GM19395 (cell line): ENCODE results near the gene ERMAP.

Experiments used
- ATAC-seq: cut with Tn5 transposase; IDR thresholded peaks from one replicate; pipeline ENCODE4 v1.9.1; 2021; ENCODE audit warnings: mild to moderate bottlenecking, moderate library complexity; ENCODE audit not compliant: unreplicated experiment

The ERMAP gene, protein sequence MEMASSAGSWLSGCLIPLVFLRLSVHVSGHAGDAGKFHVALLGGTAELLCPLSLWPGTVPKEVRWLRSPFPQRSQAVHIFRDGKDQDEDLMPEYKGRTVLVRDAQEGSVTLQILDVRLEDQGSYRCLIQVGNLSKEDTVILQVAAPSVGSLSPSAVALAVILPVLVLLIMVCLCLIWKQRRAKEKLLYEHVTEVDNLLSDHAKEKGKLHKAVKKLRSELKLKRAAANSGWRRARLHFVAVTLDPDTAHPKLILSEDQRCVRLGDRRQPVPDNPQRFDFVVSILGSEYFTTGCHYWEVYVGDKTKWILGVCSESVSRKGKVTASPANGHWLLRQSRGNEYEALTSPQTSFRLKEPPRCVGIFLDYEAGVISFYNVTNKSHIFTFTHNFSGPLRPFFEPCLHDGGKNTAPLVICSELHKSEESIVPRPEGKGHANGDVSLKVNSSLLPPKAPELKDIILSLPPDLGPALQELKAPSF

DNA sequence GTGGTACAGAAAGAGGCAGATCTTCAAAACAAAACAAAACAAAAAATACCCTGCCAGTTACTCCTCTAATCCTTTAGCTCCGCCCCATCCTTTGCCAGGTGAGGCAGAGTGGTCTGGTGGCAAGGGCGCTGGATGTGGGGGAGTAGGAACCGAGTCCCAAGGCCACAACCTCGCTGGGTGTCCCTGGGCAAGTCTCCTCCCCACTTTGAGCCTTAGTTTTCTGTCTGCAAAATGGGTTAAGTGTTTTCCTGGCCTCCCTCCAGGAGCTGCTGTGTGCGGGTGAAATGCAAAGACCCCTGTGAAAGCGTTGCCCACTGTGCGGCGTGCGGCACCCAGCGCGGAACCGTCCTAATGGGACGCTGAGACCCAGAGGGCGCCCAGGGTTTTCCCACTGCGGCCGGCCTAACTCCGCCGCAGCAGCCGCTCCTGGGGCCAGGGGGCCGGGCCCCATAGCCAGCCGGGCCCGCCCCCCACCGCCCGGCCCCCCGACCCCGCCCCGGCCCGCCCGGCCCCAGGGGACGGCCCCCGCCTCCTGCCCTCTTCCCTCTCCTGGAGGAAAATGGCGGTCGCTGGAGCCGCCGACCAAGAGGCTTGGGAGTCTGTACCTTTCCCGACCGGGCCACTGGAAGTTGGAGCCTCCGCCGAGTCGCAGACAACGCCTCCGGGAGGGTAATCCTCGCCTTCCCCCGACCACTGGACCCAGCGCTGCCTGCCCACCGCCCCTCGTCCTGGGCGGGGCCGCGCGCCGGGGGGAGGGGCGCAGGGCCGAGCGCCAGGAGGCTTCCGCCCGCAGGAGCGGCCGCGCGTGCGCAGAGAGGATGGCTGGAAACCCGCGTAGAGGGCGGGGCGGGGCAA is at the start of gene ERMAP, which contains the start of gene SVBP:
Gene ERMAP, plus strand, starts transcription at position 538 of the 855 bp plus-strand sequence. CDS start 13,327 bp downstream, outside the sequence.
Gene SVBP, minus strand, starts transcription at position 813 of the 855 bp plus-strand sequence. CDS start 853 bp downstream, outside the sequence.
- ATAC-seq = peak; percentile 80

DNA sequence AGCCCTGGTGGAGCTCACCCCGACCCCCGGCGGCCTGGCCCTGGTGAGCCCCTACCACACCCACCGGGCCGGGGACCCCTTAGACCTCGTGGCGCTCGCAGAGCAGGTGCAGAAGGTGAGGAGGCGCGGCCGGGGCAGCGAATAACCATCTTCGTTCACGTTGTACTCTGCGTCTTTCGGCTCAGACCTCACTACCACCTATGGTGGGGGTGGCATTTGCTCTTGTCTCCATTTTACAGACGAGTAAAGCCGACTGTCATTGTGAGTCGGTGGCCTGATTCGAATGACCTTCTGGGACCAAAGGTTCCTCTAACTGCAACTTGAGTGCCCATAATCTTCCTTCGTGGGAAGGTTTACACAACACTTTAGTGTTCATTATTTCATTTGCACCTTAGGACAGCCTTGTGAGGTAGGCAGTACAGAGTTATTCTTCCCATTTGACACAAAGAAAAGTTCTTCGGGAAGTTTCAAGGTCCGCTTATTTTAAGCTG is 49.4 kb upstream of the ERMAP start:
- peak; percentile 32 for ATAC-seq

DNA sequence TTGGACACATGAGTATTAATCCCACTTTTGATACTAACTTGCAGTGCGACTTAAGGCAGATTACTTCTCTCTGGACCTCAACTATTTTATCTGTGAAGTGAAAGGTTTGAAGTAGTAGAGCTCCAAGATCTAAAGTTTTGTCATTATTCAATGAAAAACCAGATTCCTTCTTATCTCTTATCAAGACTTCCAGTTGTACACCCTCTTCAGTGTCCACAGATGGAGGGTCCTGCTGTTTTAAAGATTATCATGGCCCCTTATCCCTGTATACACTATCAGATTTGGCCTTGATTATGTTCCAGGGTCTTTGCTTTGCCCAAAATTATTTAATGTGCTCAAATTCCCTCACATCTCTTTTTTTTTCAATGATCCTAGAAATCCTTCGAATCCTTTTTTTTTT is 48.8 kb upstream of the ERMAP start:
- no peak for ATAC-seq

DNA sequence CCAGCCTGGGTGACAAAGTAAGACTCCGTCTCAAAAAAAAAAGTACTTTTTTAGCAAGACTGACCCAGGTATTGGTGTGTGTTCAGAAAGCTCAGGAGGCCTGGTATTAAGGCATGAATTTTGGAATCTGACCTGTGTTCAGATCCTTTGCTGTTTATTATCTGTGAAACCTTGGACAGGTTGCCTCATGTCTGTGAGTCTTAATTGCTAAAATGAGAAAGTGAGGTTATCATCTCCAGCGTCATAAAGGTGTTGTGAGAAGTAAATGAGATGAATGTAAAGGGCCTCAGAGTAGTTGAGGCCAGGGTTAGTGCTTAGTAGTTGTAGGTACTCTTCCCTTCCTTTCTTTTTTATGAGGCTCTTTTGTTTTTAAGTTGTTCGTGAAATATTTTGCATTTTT is 47.1 kb upstream of the ERMAP start:
- no peak for ATAC-seq

DNA sequence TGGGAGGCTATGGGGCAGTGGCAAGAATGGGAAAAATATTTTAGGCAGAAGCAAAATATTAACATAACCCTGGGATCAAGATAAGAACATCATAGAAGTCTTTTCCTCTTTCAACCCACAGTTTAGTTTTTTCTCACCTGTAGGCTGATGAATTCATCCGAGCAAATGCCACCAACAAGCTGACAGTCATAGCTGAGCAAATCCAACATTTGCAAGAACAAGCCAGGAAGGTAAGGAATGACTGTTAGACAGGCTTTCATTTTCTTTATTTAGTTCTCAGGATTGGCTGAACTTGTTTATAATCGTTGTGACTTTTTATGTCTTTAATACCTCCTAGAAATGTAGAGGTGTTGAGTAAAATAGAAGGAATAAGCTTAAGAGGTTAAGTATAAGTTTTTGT is 43.5 kb upstream of the ERMAP start:
- ATAC-seq = no peak

DNA sequence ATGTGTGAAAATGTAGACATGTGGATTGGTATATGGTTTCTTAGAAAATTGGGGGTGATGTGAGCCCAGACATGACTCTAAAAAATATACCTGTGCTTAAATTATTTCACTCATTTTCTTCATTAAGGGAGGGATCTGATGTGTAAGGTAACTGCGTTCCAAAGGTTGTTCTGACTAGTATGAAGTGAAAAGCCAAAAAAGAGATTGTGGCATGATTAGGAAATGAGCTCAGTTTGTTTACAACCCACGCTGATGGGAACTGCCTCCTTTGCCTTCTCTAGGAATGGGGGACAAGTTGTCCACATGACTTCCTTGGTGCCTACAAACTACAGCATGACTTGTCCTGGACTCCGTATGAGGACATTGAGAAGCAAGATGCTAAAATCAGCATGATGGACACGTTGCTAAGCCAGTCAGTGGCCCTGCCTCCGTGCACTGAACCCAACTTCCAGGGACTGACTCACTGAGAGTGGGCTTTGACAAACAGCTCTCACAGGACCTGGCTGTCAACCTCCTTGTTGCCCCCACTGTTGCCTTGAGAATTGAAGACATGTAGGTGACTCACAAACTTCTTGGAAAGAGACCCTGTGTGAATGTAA is 41.9 kb upstream of the ERMAP start:
- no peak for ATAC-seq

DNA sequence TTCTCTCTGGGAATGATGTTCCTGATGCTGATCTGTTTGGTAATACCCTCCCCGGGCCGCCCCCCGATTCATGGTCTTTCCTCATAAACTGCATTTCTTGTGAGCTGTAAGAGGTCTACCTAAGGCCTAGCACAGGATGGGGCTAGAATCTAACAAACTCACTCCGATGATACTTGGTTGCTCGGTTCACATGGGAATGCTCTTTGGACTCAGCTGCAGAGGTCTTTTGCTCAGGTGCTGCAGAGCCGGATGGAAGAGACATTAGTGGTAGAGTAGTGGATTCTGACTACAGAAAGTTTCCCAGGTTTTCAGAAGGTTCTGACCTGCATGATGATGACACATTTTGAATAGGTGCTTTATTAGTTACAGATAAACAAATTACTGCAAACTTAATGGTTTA is 40.4 kb upstream of the ERMAP start:
- ATAC-seq = no peak

DNA sequence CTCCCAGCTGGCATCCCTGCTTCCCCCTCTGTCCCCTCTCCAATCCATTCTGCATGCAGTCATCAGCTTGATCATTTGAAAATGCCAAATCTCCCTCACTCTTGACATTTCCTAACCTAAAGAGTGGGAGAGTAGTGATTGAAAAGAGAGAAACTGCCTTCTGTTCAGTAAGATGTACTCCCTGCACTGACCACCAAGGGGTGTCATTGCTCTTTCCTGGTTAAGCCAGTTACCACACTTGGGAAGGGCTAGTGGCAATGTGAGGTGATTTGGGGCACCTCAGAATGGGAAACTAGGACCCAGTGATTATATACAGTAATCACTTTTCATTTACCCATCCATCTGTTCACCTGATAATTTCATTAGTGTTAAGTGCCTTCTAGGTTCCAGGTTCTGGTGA is 39.1 kb upstream of the ERMAP start:
- no peak for ATAC-seq

DNA sequence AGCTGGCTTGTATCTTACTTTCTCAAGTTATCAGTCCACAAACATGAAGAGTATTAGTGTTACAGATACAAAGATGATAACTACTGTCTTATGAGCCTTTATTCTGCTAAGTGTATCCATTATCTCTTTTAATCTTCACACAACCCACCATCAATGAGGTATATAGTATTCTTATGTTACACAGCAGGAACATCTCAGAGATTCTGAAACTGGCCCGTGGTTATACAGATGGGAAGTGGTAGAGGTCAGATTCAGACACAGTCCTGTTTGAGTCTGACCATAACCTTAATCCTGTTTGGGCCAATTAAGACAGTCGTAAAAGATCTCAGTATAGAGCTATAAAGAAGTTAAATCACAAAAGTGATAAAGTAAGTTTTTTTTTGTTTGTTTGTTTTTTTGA is 37.2 kb upstream of the ERMAP start:
- no peak for ATAC-seq

DNA sequence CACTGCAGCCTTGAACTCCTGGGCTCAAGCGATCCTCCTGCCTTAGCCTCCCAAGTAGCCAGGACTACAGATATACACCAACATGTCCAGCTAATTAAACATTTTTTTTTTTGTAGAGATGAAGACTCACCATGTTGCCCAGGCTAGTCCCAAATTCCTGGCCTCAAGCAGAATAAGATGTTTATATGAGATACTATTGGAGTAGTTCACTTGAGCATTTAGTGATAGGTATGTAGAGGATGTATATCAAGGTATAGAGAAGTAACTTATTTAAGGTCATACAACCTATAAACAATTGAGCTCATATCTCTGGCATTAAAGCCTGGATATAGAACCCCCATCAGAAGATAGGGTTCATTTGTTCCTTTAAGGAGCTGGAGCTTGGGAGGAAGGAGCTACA is 36.7 kb upstream of the ERMAP start:
- no peak for ATAC-seq

DNA sequence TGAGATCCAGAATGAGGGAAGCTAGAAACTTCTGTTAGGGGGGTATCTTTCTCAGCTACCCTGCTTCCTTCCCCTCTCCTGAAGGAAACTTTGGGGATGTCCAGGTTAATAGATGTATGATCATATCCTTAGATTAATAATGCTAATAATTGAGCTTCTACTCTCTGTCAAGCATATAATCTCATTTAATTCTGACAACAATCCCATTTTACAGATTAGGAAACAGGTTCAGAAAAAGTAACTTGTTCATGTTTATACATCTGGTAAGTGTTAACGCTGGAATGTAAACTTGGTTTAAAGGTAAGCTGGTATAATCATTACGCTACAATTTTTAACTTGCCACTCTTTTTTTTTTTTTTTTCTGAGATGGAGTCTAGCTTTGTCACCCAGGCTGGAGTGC is 33.8 kb upstream of the ERMAP start:
- no peak for ATAC-seq

DNA sequence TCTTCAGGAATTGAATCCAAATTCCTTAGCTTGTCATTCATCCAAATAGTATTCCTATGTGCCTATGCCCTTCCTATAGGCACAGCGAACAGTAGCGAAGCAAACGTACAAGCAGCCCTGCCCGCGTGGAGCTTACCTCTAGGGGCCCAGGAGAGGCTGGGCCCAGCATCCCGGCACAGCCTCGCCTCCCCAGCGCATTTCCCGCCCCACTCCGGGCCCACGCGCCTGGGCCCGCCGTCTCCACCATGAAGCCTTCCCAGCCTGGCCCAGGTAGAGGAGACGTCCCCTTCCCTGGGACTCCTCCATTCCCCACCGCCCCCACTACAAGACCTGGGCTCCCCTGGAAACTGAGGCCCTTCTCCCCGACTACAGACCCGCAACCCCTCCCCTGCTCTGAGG is 32.4 kb upstream of the ERMAP start:
- ATAC-seq = no peak

DNA sequence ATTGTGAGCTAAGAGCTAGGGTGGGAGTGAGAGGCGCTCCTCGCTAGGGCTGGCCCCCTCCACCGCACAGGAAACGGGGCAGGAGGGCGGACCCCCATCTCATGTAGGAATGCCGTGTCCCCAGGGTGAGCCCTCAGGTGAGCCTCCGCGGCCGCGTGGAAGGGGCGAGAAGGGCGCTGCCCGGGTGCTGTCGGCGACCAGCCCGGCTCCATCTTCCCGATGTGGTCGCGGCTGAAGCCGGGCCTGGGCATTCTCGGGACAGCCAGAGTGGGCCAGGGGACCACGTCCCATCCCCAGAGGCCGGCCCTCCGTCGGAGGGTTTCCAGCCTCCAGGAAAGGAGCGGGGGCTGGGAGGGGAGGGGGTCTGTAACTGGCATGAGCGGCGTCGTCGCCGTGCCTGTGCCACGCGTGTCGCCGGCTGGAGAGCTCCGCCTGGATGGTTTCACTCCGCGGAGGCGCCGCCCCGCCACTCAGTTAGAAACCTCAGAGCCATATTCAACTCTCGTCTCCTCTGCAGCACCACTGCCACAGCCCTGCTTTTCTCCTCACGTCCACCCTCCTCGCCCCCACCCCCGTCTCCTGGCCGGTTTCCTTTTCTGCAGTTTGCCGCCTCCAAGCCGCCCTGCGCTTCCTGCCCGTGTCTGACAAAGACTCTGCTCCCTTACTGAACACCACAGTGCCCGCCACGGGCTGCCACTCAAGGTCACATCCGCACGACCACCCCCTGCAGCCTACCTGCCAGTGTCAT is 31.8 kb upstream of the ERMAP start, which contains the start of gene TMEM269:
Gene TMEM269, plus strand, starts transcription at position 46 of the 748 bp plus-strand sequence. CDS start 4,903 bp downstream, outside the sequence.
- ATAC-seq = no peak

DNA sequence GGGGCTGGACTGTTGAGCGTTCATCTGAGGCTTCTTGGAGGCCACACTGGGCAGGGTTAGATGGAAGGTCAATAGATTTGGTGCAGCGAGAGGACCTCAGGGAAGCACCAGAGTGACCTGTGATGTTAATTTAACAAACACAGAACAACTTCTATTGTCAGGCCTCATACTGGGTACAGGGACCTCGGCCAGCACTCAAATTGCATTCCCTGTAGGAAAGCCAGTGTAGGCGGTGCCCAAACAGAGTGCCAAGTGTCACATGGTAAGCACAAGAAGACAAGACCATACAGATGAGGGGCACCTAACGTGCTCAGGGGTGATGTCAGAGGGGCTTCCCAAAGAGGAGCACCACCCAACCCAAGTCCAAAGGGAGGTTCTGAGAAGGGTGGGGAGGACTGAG is 30.8 kb upstream of the ERMAP start:
- no peak for ATAC-seq

DNA sequence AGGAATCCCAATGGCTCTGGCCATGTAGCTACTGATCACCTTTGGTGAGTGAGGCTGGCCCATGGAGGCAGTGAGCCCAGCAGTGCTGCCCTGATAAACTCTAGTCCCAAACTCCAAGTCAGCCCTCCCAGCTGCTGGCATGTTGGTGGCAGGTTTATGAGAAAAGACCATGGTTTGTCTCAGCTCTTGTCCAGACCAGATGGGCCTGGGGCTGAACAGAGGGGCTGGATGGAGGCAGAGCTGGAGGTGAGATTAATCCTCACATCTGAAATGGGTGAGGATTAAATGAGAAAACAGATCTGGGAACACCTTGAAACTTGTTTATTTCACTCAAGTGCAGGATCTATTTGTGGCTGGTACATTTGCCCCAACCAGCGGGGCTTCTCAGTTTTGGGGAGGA is 28.9 kb upstream of the ERMAP start:
- ATAC-seq = no peak

DNA sequence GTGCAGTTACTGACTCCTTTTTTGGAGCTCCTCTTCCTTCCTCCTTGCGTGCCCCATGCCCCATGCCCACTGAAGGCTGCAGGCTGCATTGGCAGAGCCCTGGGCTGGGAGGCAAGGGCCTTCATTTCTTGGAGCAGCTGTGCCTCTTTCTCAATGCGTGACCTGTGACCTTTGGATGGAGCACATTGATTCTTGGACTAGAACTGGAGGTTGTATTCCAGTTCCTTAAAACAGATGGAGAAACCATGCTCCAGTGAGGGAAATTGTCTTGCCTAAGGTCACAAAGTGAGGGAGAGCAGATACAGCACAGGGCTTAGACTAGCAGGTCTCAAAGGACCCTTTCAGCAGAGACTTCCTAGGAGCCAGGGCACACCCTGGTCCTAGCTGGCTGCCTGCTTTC is 23.1 kb upstream of the ERMAP start:
- no peak for ATAC-seq

DNA sequence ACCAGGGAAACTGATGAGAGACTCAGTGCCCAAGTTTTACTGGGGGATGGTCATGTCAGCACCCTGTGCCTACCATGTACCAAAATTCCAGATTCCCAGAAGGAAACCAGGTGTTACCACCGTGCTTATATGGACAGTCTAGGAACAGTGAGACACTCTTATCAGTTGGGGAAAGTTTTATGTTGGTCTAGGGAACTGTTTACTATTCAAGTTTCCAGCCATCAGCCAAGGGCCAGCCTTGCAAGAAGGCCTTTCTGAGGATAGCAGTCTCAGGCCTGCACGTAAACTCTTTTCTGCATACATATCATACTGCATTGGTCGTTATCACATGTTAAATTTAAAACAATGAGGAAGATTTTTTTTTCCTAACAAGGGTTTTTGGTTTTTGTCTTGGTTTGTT is 19.5 kb upstream of the ERMAP start:
- no peak for ATAC-seq

DNA sequence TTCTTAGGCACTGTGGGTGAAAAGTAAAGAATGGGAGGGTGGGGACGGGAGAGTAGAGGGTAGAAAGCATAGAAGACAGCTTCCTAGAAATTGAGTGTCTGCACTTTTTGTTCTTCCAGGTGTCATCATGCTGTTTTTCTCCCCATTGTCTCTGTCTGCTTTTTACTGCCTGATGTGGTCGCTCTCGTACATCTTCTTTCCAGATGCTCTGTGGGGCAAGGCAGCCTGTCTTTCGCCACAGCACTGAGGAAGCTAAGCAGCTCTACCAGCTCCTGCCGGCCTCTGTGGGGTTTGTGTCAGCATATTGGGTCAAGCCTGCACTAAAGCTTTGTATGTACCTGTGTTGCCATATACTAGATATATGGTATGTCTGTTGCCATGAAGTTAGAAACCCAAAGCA is 18.9 kb upstream of the ERMAP start:
- no peak for ATAC-seq

DNA sequence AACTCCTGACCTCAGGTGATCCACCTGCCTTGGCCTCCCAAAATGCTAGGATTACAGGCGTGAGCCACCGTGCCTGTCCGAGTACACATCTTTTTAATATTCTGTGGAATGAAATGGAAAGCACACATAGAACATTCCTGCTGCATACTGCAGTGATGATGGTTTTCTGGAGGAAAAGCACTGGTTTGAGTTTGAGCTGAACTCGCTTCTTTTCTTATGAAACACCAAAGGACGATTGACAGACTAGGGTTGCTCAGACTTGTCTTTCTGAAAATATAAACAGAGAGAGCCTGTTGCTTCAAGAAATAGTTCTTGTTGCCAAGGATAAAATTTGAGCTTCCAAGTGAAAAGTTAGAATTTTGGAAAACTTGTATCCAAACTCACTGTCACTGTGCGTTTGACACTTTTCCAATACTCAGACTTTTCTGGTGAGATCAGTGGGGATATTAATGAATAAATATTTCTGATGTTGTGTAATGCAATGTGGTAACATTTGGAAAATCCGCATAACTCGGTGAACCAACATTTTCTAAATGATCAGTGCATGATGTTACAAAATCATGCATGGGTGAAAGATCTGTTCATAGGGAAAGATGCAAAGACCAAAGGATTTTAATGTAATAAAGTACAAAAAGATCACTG is 15.0 kb upstream of the ERMAP start:
- ATAC-seq = no peak

DNA sequence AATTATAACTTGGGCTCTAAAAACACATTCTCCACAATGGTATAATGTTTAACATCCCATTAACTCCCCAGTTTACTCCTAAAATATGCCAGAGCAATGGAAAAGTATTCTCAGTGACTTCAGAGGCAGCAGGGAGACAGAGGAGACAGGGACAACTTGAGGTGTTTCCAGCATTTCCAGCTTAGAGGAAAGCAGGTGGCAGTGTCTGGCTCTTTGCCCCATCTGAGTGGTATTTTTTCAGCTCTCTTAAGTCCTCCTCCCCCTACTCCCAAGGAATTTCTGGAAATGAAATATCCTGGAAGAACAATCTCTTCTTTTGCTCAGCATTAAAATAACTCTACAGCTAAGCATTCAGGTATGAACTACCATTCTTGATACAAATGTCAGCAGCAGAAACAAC is 10.8 kb upstream of the ERMAP start:
- no peak for ATAC-seq
